ENCODE data around the gene RCOR2. TPM values are rescaled to one million over a fixed set of nuclear protein-coding genes. Genes with fewer than 3 reads are reported as not detected.

Gene RCOR2
- total and polyA plus RNA-seq, 2 donors (not counting 1 experiment from before 2014, with no cell fraction given): not detected

- Histone ChIP-seq H3K4me3 (ENCODE audit: control extremely low read depth in 1 of 5, extremely low read depth in 1 of 5, insufficient read depth in 1 of 5, low read depth in 2 of 5, low read length in 4 of 5) (no peak overlapping the region), H4K20me1 (ENCODE audit: control insufficient read depth, insufficient read depth, low read length, poor library complexity, severe bottlenecking) (no peaks in the 10 kb centered on the region), H3K4me1 (ENCODE audit: control insufficient read depth in 2 of 2, insufficient read depth in 2 of 2, low read length in 2 of 2) (no peaks in the 10 kb centered on the region), H3K9me3 (ENCODE audit: control extremely low read depth in 1 of 3, control insufficient read depth in 2 of 3, insufficient read depth in 1 of 3, low read length in 2 of 3) (no peaks in the 10 kb centered on the region), H2AFZ (ENCODE audit: insufficient read depth, low read depth, low read length, poor library complexity, severe bottlenecking) (no peak overlapping the region), H3K27ac (ENCODE audit: low read length in 2 of 2) (no peak overlapping the region), H3K9ac (ENCODE audit: low read length) (no peak overlapping the region), H3K27me3 (replicated peaks in 1 of 4; ENCODE audit: control extremely low read depth in 1 of 4, control insufficient read depth in 3 of 4, insufficient read depth in 4 of 4, low read length in 3 of 4) (peaks cover 0 to 8% (median 0%) of the 10 kb centered on the region in 4 experiments), H3K4me2 (replicated peaks; ENCODE audit: low read depth, low read length, poor library complexity, severe bottlenecking) (no peak overlapping the region), H3K79me2 (ENCODE audit: control insufficient read depth, insufficient read depth, low read length) (no peaks in the 10 kb centered on the region), H3K36me3 (replicated peaks in 1 of 2; ENCODE audit: control extremely low read depth in 1 of 2, control insufficient read depth in 1 of 2, extremely low read depth in 1 of 2, insufficient read depth in 2 of 2, low read length in 1 of 2) (no peaks in the 10 kb centered on the region)
- no peak overlapping the region for H3K4me3 Mint-ChIP-seq
- no peak overlapping the region for H3K27ac Mint-ChIP-seq
- H3K4me1 Mint-ChIP-seq: no peaks in the 10 kb centered on the region
- 85% methylated on average over 4 of the region's 5 CpGs for WGBS (ENCODE audit: insufficient coverage)
- no peaks in the 10 kb centered on the region for H3K9me3 Mint-ChIP-seq (ENCODE audit: insufficient read depth)
- DNase-seq: no peak
- H3K27me3 Mint-ChIP-seq: peaks cover 21% of the 10 kb centered on the region
- ATAC-seq (ENCODE audit: low read depth): no peak
- ChIA-PET POLR2A (no interaction called here), CTCF (interaction anchor here (1.0 to 1.2 kb wide), 2 partner anchors 8 to 16 kb away, joined by 3 to 4 read pairs; no protein-coding TSS in a partner anchor)
- intact Hi-C loops (cut with micrococcal nuclease): no loop called here
- no peak for TF ChIP-seq EZH2 (IDR thresholded peaks at IDR 0.05; ENCODE audit: borderline replicate concordance, insufficient read depth, low read depth, low read length, poor library complexity, severe bottlenecking)
- TF ChIP-seq, protein P1, sequence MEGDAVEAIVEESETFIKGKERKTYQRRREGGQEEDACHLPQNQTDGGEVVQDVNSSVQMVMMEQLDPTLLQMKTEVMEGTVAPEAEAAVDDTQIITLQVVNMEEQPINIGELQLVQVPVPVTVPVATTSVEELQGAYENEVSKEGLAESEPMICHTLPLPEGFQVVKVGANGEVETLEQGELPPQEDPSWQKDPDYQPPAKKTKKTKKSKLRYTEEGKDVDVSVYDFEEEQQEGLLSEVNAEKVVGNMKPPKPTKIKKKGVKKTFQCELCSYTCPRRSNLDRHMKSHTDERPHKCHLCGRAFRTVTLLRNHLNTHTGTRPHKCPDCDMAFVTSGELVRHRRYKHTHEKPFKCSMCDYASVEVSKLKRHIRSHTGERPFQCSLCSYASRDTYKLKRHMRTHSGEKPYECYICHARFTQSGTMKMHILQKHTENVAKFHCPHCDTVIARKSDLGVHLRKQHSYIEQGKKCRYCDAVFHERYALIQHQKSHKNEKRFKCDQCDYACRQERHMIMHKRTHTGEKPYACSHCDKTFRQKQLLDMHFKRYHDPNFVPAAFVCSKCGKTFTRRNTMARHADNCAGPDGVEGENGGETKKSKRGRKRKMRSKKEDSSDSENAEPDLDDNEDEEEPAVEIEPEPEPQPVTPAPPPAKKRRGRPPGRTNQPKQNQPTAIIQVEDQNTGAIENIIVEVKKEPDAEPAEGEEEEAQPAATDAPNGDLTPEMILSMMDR (IDR thresholded peaks at IDR 0.05): no peak
These were observed 12.7 kb upstream of the RCOR2 start for GRCh38 chr11:63929616-63930015.

DNA sequence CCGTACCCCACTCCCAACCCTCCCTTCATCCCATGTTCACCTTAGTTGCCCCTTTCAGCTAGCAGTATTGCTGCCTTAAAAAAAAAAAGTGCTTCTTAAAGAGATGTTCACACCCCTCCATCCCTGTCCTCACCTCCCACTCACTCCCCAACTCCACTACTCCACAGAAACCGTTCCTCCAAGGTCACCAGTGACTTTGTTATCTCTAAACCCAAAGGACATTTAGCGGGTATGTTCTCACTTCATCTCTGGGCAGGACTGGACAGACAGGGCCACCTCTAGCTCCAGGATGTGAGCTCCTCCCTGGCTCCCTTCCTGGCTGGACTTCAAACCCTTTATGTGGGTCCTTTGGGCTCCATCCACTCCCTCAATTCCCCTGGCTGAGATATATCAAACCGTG, 6.4 kb upstream of the RCOR2 start:
- 90% methylated on average over 4 of the region's 4 CpGs for WGBS (ENCODE audit: insufficient coverage)
- ChIA-PET CTCF (no interaction called here), POLR2A (no interaction called here)
- ATAC-seq (ENCODE audit: low read depth) (no peak), DNase-seq (no peak)
- no peak overlapping the region for H3K27ac ChIP-seq (ENCODE audit: low read length in 2 of 2)
- no peak overlapping the region for H3K4me3 ChIP-seq (ENCODE audit: control extremely low read depth in 1 of 5, extremely low read depth in 1 of 5, insufficient read depth in 1 of 5, low read depth in 2 of 5, low read length in 4 of 5)
- no peak overlapping the region for H3K9ac ChIP-seq (ENCODE audit: low read length)
- peaks cover 0 to 8% (median 0%) of the 10 kb centered on the region in 4 experiments for H3K27me3 ChIP-seq (replicated peaks in 1 of 4; ENCODE audit: control extremely low read depth in 1 of 4, control insufficient read depth in 3 of 4, insufficient read depth in 4 of 4, low read length in 3 of 4)
- H4K20me1 ChIP-seq (ENCODE audit: control insufficient read depth, insufficient read depth, low read length, poor library complexity, severe bottlenecking): no peaks in the 10 kb centered on the region
- Mint-ChIP-seq H3K27ac (no peak overlapping the region), H3K9me3 (ENCODE audit: insufficient read depth) (no peaks in the 10 kb centered on the region), H3K27me3 (peaks cover 21% of the 10 kb centered on the region), H3K4me1 (peaks cover 11% of the 10 kb centered on the region), H3K4me3 (no peak overlapping the region)
- TF ChIP-seq, protein P1 (IDR thresholded peaks at IDR 0.05): no peak
- H3K79me2 ChIP-seq (ENCODE audit: control insufficient read depth, insufficient read depth, low read length): no peaks in the 10 kb centered on the region
- no peaks in the 10 kb centered on the region for H3K36me3 ChIP-seq (replicated peaks in 1 of 2; ENCODE audit: control extremely low read depth in 1 of 2, control insufficient read depth in 1 of 2, extremely low read depth in 1 of 2, insufficient read depth in 2 of 2, low read length in 1 of 2)
- no peak overlapping the region for H3K4me2 ChIP-seq (replicated peaks; ENCODE audit: low read depth, low read length, poor library complexity, severe bottlenecking)
- intact Hi-C loops (cut with micrococcal nuclease): no loop called here
- peaks cover 9 to 13% of the 10 kb centered on the region in 2 donors for H3K4me1 ChIP-seq (ENCODE audit: control insufficient read depth in 2 of 2, insufficient read depth in 2 of 2, low read length in 2 of 2)
- no peaks in the 10 kb centered on the region for H3K9me3 ChIP-seq (ENCODE audit: control extremely low read depth in 1 of 3, control insufficient read depth in 2 of 3, insufficient read depth in 1 of 3, low read length in 2 of 3)
- H2AFZ ChIP-seq (ENCODE audit: insufficient read depth, low read depth, low read length, poor library complexity, severe bottlenecking): no peak overlapping the region
